ENCODE results near the gene LAMC3. TPM values are rescaled to one million over a fixed set of nuclear protein-coding genes. Genes with fewer than 3 reads are reported as not detected.

Gene LAMC3
- polyA plus RNA-seq, 1 donor from 2014 or later: 0.04 TPM

DNA sequence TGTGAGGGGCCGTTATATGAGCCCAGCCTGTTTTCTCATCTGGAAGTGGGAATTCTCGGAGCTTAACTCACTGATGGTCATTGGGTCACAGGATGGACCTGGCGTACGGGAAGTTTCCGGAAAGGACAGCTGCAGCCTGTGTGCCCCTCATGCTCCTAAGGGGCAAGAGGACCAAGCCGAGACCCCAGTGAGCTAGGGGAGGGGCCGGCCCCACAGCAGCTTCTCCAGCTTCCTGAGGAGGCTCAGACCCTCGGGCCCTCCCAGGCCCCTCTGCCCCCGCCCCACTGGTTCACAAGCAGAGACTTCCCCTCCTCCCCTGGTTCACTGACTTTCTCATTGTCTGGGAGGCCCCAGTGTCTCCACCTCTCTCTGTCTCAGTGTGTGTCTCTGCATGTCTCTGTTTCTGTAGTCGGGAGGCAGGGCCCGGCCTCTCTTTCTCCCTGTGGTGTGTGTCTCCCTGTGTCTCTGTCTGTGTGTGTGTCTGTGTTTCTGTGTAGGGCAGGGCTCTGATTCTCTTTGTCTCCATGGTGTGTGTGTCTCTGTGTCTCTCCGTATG, 37.6 kb upstream of the LAMC3 start:
- no peak overlapping the region for H3K4me3 ChIP-seq (ENCODE audit: low read length)
- no peak overlapping the region for H2AFZ ChIP-seq (ENCODE audit: low read depth, low read length)
- no peak overlapping the region for H3K27ac ChIP-seq (ENCODE audit: low read length)
- no peak overlapping the region for H3K9ac ChIP-seq (ENCODE audit: low read length)
- H3K9me3 ChIP-seq (ENCODE audit: low read length): no peaks in the 10 kb centered on the region
- TF ChIP-seq EZH2 (IDR thresholded peaks at IDR 0.05; ENCODE audit: borderline replicate concordance, insufficient read depth, low read length, poor library complexity, severe bottlenecking) (no peak), MXI1 (conservative IDR thresholded peaks at IDR 0.05; ENCODE audit: poor library complexity, severe bottlenecking) (no peak), TAF1 (IDR thresholded peaks at IDR 0.05; ENCODE audit: low read depth) (no peak), RAD21 (conservative IDR thresholded peaks at IDR 0.05) (no peak), SMC3 (conservative IDR thresholded peaks at IDR 0.05; ENCODE audit: poor library complexity) (no peak), POLR2AphosphoS5 (IDR thresholded peaks at IDR 0.05) (no peak)
- TF ChIP-seq, protein P1, sequence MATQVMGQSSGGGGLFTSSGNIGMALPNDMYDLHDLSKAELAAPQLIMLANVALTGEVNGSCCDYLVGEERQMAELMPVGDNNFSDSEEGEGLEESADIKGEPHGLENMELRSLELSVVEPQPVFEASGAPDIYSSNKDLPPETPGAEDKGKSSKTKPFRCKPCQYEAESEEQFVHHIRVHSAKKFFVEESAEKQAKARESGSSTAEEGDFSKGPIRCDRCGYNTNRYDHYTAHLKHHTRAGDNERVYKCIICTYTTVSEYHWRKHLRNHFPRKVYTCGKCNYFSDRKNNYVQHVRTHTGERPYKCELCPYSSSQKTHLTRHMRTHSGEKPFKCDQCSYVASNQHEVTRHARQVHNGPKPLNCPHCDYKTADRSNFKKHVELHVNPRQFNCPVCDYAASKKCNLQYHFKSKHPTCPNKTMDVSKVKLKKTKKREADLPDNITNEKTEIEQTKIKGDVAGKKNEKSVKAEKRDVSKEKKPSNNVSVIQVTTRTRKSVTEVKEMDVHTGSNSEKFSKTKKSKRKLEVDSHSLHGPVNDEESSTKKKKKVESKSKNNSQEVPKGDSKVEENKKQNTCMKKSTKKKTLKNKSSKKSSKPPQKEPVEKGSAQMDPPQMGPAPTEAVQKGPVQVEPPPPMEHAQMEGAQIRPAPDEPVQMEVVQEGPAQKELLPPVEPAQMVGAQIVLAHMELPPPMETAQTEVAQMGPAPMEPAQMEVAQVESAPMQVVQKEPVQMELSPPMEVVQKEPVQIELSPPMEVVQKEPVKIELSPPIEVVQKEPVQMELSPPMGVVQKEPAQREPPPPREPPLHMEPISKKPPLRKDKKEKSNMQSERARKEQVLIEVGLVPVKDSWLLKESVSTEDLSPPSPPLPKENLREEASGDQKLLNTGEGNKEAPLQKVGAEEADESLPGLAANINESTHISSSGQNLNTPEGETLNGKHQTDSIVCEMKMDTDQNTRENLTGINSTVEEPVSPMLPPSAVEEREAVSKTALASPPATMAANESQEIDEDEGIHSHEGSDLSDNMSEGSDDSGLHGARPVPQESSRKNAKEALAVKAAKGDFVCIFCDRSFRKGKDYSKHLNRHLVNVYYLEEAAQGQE (IDR thresholded peaks at IDR 0.05; ENCODE audit: borderline replicate concordance): no peak
- TF ChIP-seq, protein P2, sequence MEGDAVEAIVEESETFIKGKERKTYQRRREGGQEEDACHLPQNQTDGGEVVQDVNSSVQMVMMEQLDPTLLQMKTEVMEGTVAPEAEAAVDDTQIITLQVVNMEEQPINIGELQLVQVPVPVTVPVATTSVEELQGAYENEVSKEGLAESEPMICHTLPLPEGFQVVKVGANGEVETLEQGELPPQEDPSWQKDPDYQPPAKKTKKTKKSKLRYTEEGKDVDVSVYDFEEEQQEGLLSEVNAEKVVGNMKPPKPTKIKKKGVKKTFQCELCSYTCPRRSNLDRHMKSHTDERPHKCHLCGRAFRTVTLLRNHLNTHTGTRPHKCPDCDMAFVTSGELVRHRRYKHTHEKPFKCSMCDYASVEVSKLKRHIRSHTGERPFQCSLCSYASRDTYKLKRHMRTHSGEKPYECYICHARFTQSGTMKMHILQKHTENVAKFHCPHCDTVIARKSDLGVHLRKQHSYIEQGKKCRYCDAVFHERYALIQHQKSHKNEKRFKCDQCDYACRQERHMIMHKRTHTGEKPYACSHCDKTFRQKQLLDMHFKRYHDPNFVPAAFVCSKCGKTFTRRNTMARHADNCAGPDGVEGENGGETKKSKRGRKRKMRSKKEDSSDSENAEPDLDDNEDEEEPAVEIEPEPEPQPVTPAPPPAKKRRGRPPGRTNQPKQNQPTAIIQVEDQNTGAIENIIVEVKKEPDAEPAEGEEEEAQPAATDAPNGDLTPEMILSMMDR (IDR thresholded peaks at IDR 0.05; ENCODE audit: poor library complexity, severe bottlenecking): no peak
- H3K4me2 ChIP-seq (ENCODE audit: low read length): no peak overlapping the region
- H4K20me1 ChIP-seq (ENCODE audit: insufficient read depth): no peaks in the 10 kb centered on the region
- no peaks in the 10 kb centered on the region for H3K9me2 ChIP-seq (ENCODE audit: insufficient read depth, low read length)
- H3K27me3 ChIP-seq (ENCODE audit: insufficient read depth, low read depth, low read length): no peaks in the 10 kb centered on the region
- no peaks in the 10 kb centered on the region for H3F3A ChIP-seq (ENCODE audit: insufficient read depth, low read length, poor library complexity, severe bottlenecking)
- no peaks in the 10 kb centered on the region for H3K79me2 ChIP-seq (replicated peaks; ENCODE audit: insufficient read depth, low read length)
- no peaks in the 10 kb centered on the region for H3K36me3 ChIP-seq (ENCODE audit: insufficient read depth, low read length)

DNA sequence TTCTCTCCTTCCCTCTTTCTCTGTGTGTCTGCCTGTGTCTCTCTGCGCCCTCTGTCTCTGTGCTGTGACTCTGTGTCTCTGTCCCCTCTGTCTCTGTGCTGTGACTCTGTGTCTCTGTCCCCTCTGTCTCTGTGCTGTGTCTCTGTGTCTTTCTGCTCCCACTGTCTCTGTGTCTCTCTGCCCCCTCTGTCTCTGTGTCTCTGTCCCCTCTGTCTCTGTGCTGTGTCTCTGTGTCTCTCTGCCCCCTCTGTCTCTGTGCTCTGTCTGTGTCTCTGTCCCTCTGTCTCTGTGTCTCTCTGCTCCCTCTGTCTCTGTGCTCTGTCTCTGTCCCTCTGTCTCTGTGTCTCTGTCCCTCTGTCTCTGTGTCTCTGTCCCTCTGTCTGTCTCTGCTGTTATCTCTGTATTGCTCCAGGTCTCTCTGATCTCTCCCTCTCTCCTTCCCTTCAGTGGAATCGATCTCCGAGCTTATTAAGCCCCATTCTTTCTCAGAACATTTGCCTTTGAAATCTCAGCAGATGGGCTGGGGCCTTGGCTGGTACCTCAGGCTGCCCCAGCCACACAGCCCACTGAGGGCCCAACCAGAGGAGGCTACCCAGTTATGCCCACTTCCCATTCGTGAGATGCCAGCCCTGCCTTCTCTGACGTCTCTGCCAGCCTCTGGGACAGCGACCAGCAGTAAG, 36.6 kb upstream of the LAMC3 start:
- TF ChIP-seq EZH2 (IDR thresholded peaks at IDR 0.05; ENCODE audit: borderline replicate concordance, insufficient read depth, low read length, poor library complexity, severe bottlenecking) (no peak), POLR2AphosphoS5 (IDR thresholded peaks at IDR 0.05) (no peak), SMC3 (conservative IDR thresholded peaks at IDR 0.05; ENCODE audit: poor library complexity) (no peak), MXI1 (conservative IDR thresholded peaks at IDR 0.05; ENCODE audit: poor library complexity, severe bottlenecking) (no peak), EP300 (conservative IDR thresholded peaks at IDR 0.05; ENCODE audit: poor library complexity, severe bottlenecking) (no peak), RAD21 (conservative IDR thresholded peaks at IDR 0.05) (no peak), TAF1 (IDR thresholded peaks at IDR 0.05; ENCODE audit: low read depth) (no peak)
- TF ChIP-seq, protein P1 (IDR thresholded peaks at IDR 0.05; ENCODE audit: borderline replicate concordance): no peak
- TF ChIP-seq, protein P2 (IDR thresholded peaks at IDR 0.05; ENCODE audit: poor library complexity, severe bottlenecking): no peak
- Histone ChIP-seq H3K27ac (ENCODE audit: low read length) (no peak overlapping the region), H3K9me2 (ENCODE audit: insufficient read depth, low read length) (no peaks in the 10 kb centered on the region)

More for the DNA sequence above, 36.6 kb upstream of the LAMC3 start:
- Histone ChIP-seq H3K9me3 (ENCODE audit: low read length) (no peaks in the 10 kb centered on the region), H3K4me2 (ENCODE audit: low read length) (no peak overlapping the region), H3K36me3 (ENCODE audit: insufficient read depth, low read length) (no peaks in the 10 kb centered on the region), H4K20me1 (ENCODE audit: insufficient read depth) (no peaks in the 10 kb centered on the region), H2AFZ (ENCODE audit: low read depth, low read length) (no peak overlapping the region), H3K4me3 (ENCODE audit: low read length) (no peak overlapping the region), H3K79me2 (replicated peaks; ENCODE audit: insufficient read depth, low read length) (no peaks in the 10 kb centered on the region), H3F3A (ENCODE audit: insufficient read depth, low read length, poor library complexity, severe bottlenecking) (no peaks in the 10 kb centered on the region), H3K9ac (ENCODE audit: low read length) (no peak overlapping the region), H3K27me3 (ENCODE audit: insufficient read depth, low read depth, low read length) (no peaks in the 10 kb centered on the region)

Data from neural cell (in vitro differentiated cells).